HG03575 (cell line): ENCODE measurements around the gene SIRT7.

Source experiments
- ATAC-seq: cut with Tn5 transposase; IDR thresholded peaks from one replicate; pipeline ENCODE4 v1.9.1; 2021; ENCODE audit not compliant: unreplicated experiment, insufficient number of reproducible peaks, low FRiP score; ENCODE audit errors: extremely low read depth

The SIRT7 gene

DNA sequence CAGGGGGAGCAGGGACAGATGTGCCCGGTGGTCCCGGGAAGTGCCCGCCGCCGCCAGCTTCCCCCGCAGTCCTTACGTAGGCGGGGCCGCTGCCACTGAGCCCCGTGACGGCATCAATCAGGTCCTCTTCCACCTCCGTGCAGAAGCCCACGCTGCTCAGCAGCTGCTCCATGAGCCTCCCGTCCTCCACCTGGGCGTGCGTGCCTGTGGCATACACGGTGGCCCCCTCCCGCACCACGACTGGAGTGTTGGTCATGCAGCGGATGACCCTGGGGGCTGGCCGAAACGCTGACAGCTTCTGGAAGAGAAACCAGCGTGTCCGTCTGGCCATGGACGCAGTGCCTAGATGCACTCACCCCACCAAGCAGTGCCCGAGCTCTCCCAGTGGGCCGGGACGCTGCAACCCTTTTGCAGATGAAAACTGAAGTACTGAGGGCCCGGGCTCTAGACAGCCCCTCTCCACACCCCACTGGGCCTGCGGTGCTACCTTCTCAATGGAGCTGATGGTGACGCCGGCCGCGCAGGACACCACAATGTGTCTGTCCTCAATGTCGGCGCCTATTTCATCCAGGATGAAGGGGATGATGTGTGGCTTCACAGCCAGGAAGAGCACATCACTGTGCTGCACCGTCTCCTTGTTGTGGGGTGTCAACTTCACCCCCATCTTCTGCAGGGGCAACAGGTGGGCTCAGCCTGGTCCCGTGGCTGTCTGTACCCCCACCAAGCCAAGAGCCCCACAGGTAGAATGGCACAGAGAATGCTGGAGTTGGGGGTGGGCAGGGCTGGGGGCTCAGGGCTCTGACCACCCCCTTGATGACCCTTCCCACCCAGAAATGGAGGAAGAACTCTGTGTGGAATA is 17.1 kb upstream of the SIRT7 start:
- ATAC-seq = no peak

- ATAC-seq = no peak
These were observed 16.3 kb upstream of the SIRT7 start for GRCh38 chr17:81934098-81934757.

- no peak for ATAC-seq
These were observed 15.3 kb upstream of the SIRT7 start for GRCh38 chr17:81933178-81933699.

DNA sequence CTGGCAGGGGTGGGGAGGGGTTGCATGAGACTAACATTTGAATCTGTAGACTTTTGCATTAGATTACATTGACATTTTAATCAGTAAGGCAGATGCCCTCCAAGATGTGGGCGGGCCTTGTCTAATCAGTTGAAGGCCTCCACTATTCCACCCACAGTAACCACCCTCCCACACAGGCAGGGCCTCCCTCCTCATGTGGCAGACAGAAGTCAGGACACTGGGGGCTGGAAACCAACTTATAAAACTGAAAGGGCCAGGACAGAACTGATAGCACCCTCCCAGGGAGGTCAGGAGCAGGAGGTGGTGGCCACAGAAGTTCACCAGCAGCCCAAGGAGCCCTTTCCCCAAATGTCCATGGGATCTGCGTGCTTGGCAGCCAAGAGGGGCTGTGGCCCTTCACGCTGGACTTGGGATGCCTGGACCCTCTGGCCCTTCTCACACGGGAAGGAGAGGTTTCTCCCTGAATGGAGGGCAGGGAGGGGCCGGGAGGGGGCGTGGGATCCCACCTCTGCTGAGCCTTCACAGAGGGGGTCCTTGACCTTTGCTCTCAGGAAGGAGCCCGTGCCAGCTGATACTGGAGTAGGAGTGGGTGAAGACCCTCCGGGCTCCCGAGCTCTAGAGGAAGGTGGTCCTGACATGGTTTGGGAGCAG is 14.5 kb upstream of the SIRT7 start:
- ATAC-seq = no peak

- ATAC-seq = no peak
These were observed 13.8 kb upstream of the SIRT7 start for GRCh38 chr17:81931557-81932332.

DNA sequence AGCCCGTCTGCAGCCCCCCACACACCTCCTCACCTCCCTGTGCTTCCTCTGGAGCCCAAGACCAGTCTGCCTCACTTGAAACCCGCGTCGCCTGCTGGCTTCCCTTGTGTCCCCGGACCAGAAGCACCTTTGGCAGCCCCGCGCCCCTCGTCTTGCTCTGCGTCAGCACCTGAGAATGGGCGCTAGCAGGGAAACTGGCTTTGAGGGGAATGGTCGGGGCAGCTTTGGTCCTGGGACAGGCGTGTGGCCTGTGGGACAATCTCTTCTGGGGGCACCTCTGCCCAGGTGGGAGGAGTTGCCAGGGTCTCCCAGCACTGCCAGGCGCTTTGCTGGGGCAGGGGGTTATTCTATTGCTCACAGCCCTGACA is 13.2 kb upstream of the SIRT7 start:
- no peak for ATAC-seq

DNA sequence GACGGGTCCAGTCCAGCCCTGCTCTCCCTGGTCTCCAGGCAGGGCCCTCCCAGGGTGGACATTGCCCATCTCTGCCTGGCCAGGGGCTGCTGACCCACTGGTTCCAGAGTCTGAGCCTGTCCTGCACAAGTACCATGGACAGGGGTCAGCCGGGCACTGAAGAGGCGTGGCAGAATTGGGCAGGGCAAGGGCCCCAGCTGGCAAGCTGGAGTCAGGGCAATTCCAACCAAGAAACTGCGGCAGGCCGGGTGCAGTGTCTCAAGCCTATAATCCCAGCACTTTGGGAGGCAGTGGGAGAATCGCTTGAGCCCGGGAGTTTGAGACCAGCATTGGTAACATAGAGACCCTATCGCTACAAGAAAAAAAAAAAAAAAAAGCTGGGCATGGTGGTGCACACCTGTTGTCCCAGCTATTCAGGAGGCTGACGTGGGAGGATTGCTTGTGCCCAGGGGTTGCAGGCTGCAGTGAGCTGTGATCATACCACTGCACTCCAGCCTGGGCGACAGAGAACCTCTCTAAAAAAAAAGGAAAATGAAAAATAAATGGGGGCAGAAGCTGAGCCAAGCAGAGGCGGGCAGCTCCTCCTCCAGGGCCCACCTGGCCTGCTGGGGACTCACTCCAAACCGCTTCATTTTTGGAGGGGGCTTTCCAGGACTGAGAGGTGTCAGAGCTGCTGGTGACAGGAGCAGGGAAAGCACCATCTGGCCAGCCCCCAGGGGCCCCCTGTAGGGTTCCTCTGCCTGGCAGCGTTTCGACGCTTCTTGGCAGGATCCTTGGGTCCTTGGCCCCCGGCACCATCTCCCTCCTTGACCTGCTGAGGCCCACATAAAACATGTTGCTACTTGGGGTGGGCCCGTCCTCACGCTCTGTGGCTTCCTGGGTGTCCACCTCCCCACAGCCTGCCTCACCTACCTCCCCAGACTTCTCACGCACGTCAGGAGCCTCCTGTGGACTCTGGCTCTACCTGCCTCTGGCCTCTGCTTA is 12.5 kb upstream of the SIRT7 start:
- no peak for ATAC-seq

DNA sequence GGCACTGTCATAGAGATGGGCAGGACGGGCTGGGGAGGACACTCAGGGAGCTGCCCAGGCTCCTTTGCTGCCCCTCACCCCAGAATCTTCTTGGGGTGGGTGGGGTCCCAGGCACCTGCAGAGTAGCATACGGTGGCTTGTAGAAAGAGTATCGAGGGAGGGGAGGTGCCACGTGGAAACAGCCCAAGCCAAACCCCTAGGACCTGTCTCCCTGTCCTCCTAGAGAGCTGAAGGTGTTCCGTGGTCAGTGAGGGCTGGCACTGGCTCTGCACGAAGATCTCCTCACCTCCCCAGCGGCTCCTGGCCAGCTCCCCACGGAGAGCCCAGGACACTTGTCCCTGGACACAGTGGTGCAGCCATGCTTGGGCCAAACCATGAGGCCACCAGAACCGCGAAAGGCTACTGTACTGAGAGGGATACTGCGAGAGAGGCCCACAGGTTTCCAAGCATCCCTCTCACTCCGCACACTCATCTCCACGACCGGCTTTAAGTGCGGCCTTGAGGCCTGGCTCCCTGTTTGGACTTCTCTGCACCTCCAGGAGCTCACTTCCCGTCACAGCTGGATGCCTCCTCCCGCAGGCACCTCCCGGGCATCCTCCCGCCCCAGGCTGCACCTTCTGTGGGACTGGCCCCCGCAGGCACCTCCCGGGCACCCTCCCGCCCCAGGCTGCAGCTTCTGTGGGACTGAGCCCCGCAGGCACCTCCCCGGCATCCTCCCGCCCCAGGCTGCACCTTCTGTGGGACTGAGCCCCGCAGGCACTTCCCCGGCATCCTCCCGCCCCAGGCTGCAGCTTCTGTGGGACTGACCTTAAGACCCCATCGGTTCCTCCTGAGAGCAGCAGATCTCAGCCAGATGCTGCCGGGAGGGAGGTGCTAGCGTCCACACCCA is 11.5 kb upstream of the SIRT7 start:
- ATAC-seq = no peak

GRCh38 chr17:81928544-81929252 is 10.7 kb upstream of the SIRT7 start:
- ATAC-seq = no peak

- ATAC-seq = no peak
These were observed 9.9 kb upstream of the SIRT7 start, which contains the start of gene MAFG for GRCh38 chr17:81927653-81928543. TSS of gene MAFG (minus strand) at chr17:81927735. CDS start at chr17:81923185, 4,550 bp downstream.

DNA sequence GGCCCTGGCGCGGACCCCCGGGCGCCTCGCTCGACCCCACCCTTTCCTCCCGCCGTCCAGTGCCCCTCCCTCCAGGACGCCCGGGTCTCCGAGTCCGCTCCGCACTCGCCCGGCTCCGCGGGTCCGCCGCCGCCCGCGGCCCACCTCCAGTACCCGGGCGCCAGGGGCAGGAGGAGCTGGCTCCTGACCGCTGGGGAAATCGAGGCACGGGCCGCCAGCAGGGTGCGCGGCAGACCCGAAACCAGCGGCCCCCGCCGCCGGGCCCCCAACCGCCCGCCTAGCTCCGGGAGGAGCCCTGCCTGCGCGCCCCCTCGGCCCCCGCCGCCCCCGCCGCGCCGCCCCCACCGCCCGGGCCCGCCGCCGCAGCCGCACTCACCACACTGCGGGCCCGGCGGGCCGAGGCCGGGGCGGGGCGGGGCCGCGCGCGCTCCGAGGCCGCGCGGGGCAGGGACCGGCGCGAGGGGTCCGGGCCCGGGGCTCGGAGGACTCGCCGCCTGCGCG is 9.2 kb upstream of the SIRT7 start:
- ATAC-seq = no peak

GRCh38 chr17:81926451-81927151 is 8.6 kb upstream of the SIRT7 start:
- no peak for ATAC-seq

GRCh38 chr17:81925860-81926450 is 8.0 kb upstream of the SIRT7 start:
- no peak for ATAC-seq
